Neuronal stem cell (in vitro differentiated cells): ENCODE measurements around the gene RSPH6A.
A peak's percentile ranks its signal among the peaks of the same experiment; 100 is the strongest.
"Not testable (repeated sequence)": the region's sequence is repeated elsewhere in the genome, so short reads cannot be mapped to it uniquely, and the experiment has no call there.

Experiments used
- DNase-seq: peaks from one replicate; pipeline ENCODE4 v3.0.0-alpha.2; 2013; ENCODE audit warnings: low spot score
- H2AFZ ChIP-seq: one replicate; pipeline ENCODE4 v1.6.1; 2013; ENCODE audit warnings: mild to moderate bottlenecking, low read length, inconsistent platforms
- H2AK5ac ChIP-seq: 2 replicates; pipeline ENCODE4 v1.6.1; 2013; ENCODE audit warnings: low read depth, mild to moderate bottlenecking, inconsistent platforms, low read length, moderate library complexity, mixed read lengths
- H2BK120ac ChIP-seq: 2 replicates; pipeline ENCODE4 v1.6.1; 2013; ENCODE audit warnings: low read depth, mild to moderate bottlenecking, inconsistent platforms, low read length, moderate library complexity, mixed read lengths
- H2BK12ac ChIP-seq: one replicate; pipeline ENCODE4 v1.6.1; 2013; ENCODE audit warnings: low read length, inconsistent platforms
- H2BK15ac ChIP-seq: 2 replicates; pipeline ENCODE4 v1.6.1; 2013; ENCODE audit warnings: mild to moderate bottlenecking, low read length, inconsistent platforms, mixed read lengths
- H2BK5ac ChIP-seq: one replicate; pipeline ENCODE4 v1.6.1; 2013; ENCODE audit warnings: inconsistent platforms, mild to moderate bottlenecking, low read length, moderate library complexity
- H3K14ac ChIP-seq: one replicate; pipeline ENCODE4 v1.6.1; 2013; ENCODE audit warnings: low read length, inconsistent platforms
- H3K18ac ChIP-seq: 2 replicates; pipeline ENCODE4 v1.6.1; 2013; ENCODE audit warnings: low read length, inconsistent platforms
- H3K23ac ChIP-seq: 2 replicates; pipeline ENCODE4 v1.6.1; 2013; ENCODE audit warnings: low read depth, mild to moderate bottlenecking, mixed read lengths, low read length, inconsistent platforms; ENCODE audit not compliant: poor library complexity
- H3K27ac ChIP-seq: replicated peaks from 3 replicates; pipeline ENCODE4 v1.5.1; 2013; ENCODE audit warnings: low read length, inconsistent platforms
- H3K27me3 ChIP-seq, 3 experiments: 2 replicates each; pipeline ENCODE4 v1.6.1; 2013; ENCODE audit warnings: low read length in 3 of 3, mild to moderate bottlenecking in 2 of 3, inconsistent platforms in 1 of 3, low read depth in 1 of 3, mixed read lengths in 1 of 3, moderate library complexity in 1 of 3; ENCODE audit not compliant: control insufficient read depth in 3 of 3, insufficient read depth in 3 of 3
- H3K36me3 ChIP-seq, 2 donors: replicated peaks in 1 of 2; 2 replicates each; pipeline ENCODE4 v1.6.1; 2013; ENCODE audit warnings: low read length in 2 of 2; ENCODE audit not compliant: control insufficient read depth in 2 of 2, insufficient read depth in 2 of 2
- H3K4ac ChIP-seq: 2 replicates; pipeline ENCODE4 v1.6.1; 2013; ENCODE audit warnings: inconsistent platforms, mild to moderate bottlenecking, low read length, moderate library complexity
- H3K4me1 ChIP-seq, 2 donors: 1 replicate in 1 of 2; 2 replicates in 1 of 2; pipeline ENCODE4 v1.6.1; 2013; ENCODE audit warnings: low read length in 2 of 2, low read depth in 1 of 2; ENCODE audit not compliant: control insufficient read depth in 2 of 2, insufficient read depth in 1 of 2
- H3K4me2 ChIP-seq: one replicate; pipeline ENCODE4 v1.6.1; 2013; ENCODE audit warnings: mild to moderate bottlenecking, low read length, inconsistent platforms; ENCODE audit not compliant: insufficient read depth, poor library complexity, severe bottlenecking
- H3K4me3 ChIP-seq, 2 donors: 2 replicates each; pipeline ENCODE4 v1.5.1; 2013; ENCODE audit warnings: low read length in 2 of 2, mild to moderate bottlenecking in 2 of 2, inconsistent platforms in 1 of 2, moderate library complexity in 1 of 2
- H3K79me1 ChIP-seq: one replicate; pipeline ENCODE4 v1.6.1; 2013; ENCODE audit warnings: low read depth, mild to moderate bottlenecking, inconsistent platforms, low read length, moderate library complexity
- H3K9ac ChIP-seq: one replicate; pipeline ENCODE4 v1.6.1; 2013; ENCODE audit warnings: mild to moderate bottlenecking, low read depth, low read length, inconsistent platforms; ENCODE audit not compliant: poor library complexity
- H3K9me3 ChIP-seq, 2 donors: replicated peaks in 1 of 2; 2 replicates each; pipeline versions ENCODE3 to v1.6.1; 2013; ENCODE audit warnings: low read length in 2 of 2, mild to moderate bottlenecking in 2 of 2, inconsistent platforms in 1 of 2, low read depth in 1 of 2, mixed read lengths in 1 of 2, moderate library complexity in 1 of 2; ENCODE audit not compliant: control insufficient read depth in 2 of 2, insufficient read depth in 1 of 2
- H4K8ac ChIP-seq: one replicate; pipeline ENCODE4 v1.6.1; 2013; ENCODE audit warnings: low read depth, mild to moderate bottlenecking, inconsistent platforms, low read length, moderate library complexity
- H4K91ac ChIP-seq: one replicate; pipeline ENCODE4 v1.6.1; 2013; ENCODE audit warnings: low read length, low read depth, mild to moderate bottlenecking, inconsistent platforms; ENCODE audit not compliant: poor library complexity
- WGBS, 2 donors: extraction: QIAGEN DNeasy Blood & Tissue Kit; methylation state at CpG; one replicate each; pipeline ENCODE4 v1.1.7; 2013; ENCODE audit warnings: missing lambda C conversion rate in 2 of 2, mixed read lengths in 1 of 2; ENCODE audit not compliant: insufficient read length in 2 of 2, insufficient replicate concordance in 1 of 2; ENCODE audit errors: extremely low coverage in 2 of 2; 5-methylcytosine and 5-hydroxymethylcytosine counted together

The RSPH6A gene

DNA sequence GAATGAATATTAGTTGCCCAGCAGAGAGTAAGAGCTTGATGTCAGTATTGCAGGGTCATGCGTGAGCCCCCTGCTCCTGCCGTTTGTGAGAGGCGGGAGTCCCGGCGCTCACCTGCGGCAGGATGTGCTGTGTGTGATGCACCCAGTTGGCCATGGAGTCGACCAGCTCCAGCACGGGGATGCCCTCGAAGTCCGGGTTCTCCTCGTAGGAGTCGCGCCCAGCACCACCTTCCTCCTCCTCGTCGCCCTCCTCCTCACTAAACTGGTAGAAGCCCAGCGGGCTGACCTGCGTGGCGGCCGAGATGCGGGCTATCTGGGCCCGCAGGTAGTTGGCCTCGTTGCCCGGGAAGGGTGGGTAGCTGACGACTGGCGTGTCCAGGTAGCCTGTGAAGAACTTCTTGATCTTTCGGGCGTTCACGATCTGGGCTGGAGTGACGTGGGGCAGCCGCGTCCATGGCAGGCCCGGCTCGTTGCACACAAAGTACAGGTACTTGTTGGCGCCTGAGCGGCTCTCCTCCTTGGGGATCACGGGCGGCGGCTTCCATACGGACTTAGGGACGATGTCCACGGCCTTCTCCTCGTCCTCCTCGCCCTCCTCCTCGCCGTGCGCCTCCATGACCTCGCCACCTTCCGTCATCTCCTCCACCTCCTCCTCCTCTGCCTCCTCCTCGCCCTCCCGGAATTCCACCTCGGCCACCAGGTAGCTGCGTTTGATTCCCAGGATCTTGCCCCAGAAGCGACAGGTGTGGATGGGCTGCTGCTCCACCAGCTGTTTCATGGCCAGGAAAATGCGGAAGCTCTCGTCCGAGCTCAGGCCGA is 10.8 kb downstream of the RSPH6A start:
- H2BK5ac ChIP-seq = no peak overlapping the region
- peak overlapping the region; percentile 92 for H2BK15ac ChIP-seq
- H4K8ac ChIP-seq = no peak overlapping the region
- peak overlapping the region; percentile 84 for H2BK12ac ChIP-seq
- no peak overlapping the region for H3K4me2 ChIP-seq
- peaks cover 0 to 3% of the 10 kb centered on the region in 2 donors for H3K4me1 ChIP-seq
- H3K27ac ChIP-seq = no peak overlapping the region
- peak overlapping the region; percentile 65 for H3K18ac ChIP-seq
- H3K9ac ChIP-seq = no peak overlapping the region
- peak overlapping the region; percentile 24 for H4K91ac ChIP-seq
- 97% methylated on average over 6 of the region's 57 CpGs; no CpG with 5 or more reads in 1 of the 2 donors for WGBS, 2 donors
- no peaks in the 10 kb centered on the region for H3K36me3 ChIP-seq
- no peak overlapping the region for H2BK120ac ChIP-seq
- no peak overlapping the region for H2AFZ ChIP-seq
- peak overlapping the region; percentile 83 for H2AK5ac ChIP-seq
- no peak overlapping the region for H3K4me3 ChIP-seq
- DNase-seq = no peak
- peak overlapping the region; percentile 71 for H3K14ac ChIP-seq
- peaks cover 0 to 3% (median 0%) of the 10 kb centered on the region in 3 experiments for H3K27me3 ChIP-seq
- H3K79me1 ChIP-seq = no peaks in the 10 kb centered on the region
- peaks cover 0 to 4% of the 10 kb centered on the region in 2 donors for H3K9me3 ChIP-seq
- H3K4ac ChIP-seq = peak overlapping the region; percentile 84
- peak overlapping the region; percentile 80 for H3K23ac ChIP-seq

DNA sequence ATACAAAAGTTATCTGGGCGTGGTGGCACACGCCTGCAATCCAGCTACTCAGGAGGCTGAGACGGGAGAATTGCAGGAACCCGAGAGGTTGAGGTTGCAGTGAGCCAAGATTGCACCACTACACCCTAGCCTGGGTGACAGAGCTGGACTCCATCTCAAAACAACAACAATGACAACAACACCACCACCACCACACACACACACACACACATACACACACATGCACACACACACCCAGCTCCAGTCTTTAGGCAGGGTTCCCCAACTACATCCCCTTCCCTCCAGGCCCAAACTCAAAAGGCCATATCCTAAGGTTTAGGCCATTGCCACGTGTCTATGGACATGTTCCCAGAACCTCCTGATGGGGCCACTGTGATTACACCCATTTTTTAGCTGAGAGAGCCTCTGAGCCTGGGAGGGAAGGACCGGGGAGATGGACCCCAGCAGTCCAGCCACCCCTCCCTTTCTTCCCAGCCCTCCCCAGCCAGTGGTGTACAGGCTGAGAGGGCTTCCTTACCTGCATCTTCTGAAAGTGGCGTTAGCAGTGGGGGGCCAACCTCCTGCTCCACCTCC is 13.4 kb downstream of the RSPH6A start:
- H2BK12ac ChIP-seq = peak overlapping the region; percentile 63
- no peak overlapping the region for H3K4ac ChIP-seq
- peak overlapping the region; percentile 85 for H2BK15ac ChIP-seq
- H3K4me2 ChIP-seq = no peak overlapping the region
- no peak overlapping the region for H3K23ac ChIP-seq
- peaks cover 0 to 4% of the 10 kb centered on the region in 2 donors for H3K9me3 ChIP-seq
- peak overlapping the region; percentile 50 for H3K9ac ChIP-seq
- H3K79me1 ChIP-seq = no peaks in the 10 kb centered on the region
- no peak for DNase-seq
- peak overlapping the region; percentile 96 for H2AK5ac ChIP-seq
- H2BK120ac ChIP-seq = peak overlapping the region; percentile 18
- H4K91ac ChIP-seq = no peak overlapping the region
- peaks cover 0 to 3% (median 0%) of the 10 kb centered on the region in 3 experiments for H3K27me3 ChIP-seq
- peak overlapping the region in 1 of 2 donors; percentile 5 for H3K4me3 ChIP-seq
- no peak overlapping the region for H4K8ac ChIP-seq
- no peaks in the 10 kb centered on the region for H3K36me3 ChIP-seq
- peaks cover 4 to 5% of the 10 kb centered on the region in 2 donors for H3K4me1 ChIP-seq
- no CpG with 5 or more reads among the region's 7 CpGs for WGBS, 2 donors
- H3K14ac ChIP-seq = peak overlapping the region; percentile 56
- H3K18ac ChIP-seq = peak overlapping the region; percentile 59
- no peak overlapping the region for H2BK5ac ChIP-seq
- H2AFZ ChIP-seq = no peak overlapping the region
- no peak overlapping the region for H3K27ac ChIP-seq

DNA sequence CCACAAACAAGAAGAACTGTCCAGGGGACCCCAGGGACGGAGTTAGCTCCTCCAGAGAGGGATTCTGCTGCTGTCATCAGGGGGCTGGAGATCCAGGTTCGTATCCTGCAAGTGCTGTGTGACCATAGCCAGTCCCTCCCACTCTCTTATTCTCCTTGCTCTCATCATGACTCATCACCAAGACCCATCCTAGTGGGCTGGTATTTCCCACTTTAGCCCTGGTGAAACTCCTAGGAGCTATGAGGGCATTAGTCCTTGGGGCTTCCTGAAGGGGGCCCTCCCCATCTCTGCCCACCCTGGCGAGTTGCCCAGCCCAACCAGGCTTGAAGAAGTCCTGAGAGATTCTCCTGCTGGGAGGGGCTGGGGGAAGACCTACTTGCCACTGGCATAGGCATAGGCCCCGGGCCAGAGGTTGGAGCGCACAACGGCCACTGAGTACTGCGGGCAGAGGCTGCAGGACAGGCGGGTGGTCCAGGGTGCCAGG is 15.0 kb downstream of the RSPH6A start:
- Histone ChIP-seq H2BK15ac (no peak overlapping the region), H2BK12ac (peak overlapping the region; percentile 84), H2BK120ac (peak overlapping the region; percentile 2), H3K4ac (no peak overlapping the region), H4K8ac (peak overlapping the region; percentile 43), H2AK5ac (peak overlapping the region; percentile 84), H2AFZ (no peak overlapping the region), H3K36me3 (no peaks in the 10 kb centered on the region), H4K91ac (no peak overlapping the region), H3K9me3 (no peaks in the 10 kb centered on the region), H3K9ac (peak overlapping the region; percentile 60), H3K18ac (peak overlapping the region; percentile 71), H3K27ac (no peak overlapping the region), H3K79me1 (no peaks in the 10 kb centered on the region), H3K27me3 (peaks cover 0 to 3% (median 0%) of the 10 kb centered on the region in 3 experiments), H3K14ac (peak overlapping the region; percentile 56), H2BK5ac (no peak overlapping the region), H3K4me3 (no peak overlapping the region), H3K4me2 (no peak overlapping the region), H3K23ac (peak overlapping the region; percentile 65), H3K4me1 (peaks cover 4 to 5% of the 10 kb centered on the region in 2 donors)
- no peak for DNase-seq
- WGBS, 2 donors = no CpG with 5 or more reads among the region's 8 CpGs

DNA sequence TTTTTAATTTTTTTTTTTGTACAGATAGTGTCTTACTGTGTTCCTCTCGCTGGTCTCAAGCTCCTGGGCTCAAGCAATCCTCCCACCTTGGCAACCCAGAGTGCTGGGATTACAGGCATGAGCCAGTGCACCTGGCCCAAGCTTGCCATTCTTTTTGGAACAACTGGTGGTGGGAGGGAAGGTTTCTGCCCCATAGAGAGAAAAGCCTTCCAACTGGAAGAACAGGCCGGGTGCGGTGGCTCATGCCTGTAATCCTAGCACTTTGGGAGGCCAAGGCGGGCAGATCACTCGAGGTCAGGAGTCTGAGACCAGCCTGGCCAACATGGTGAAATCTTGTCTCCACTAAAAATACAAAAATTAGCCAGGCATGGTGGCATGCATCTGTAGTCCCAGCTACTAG is 15.6 kb downstream of the RSPH6A start:
- H2BK5ac ChIP-seq, H3K4ac ChIP-seq, H3K18ac ChIP-seq, H4K91ac ChIP-seq, H3K4me3 ChIP-seq, H2BK15ac ChIP-seq, H3K9me3 ChIP-seq, H3K27ac ChIP-seq, H3K79me1 ChIP-seq, DNase-seq, H2BK12ac ChIP-seq, H3K23ac ChIP-seq, H2AFZ ChIP-seq, H2AK5ac ChIP-seq, H3K27me3 ChIP-seq, H3K4me1 ChIP-seq, H3K9ac ChIP-seq, H3K4me2 ChIP-seq, H3K14ac ChIP-seq, H2BK120ac ChIP-seq, H3K36me3 ChIP-seq, H4K8ac ChIP-seq: not testable (repeated sequence)
- no CpG with 5 or more reads among the region's 5 CpGs for WGBS, 2 donors
